Esophagus muscularis mucosa (tissue), 3 donors: ENCODE data around the gene COPZ1.

ENCODE experiments used
- CTCF ChIP-seq, 3 experiments: fragments of 200-600 bp in 2 of 3; fragments of 450-650 bp in 1 of 3; sonication (generic) in 2 of 3; IDR thresholded peaks; one replicate each; pipeline ENCODE4 v1.5.1; 2017 to 2019; ENCODE audit warnings: antibody characterized with exemption in 3 of 3, mild to moderate bottlenecking in 2 of 3, moderate library complexity in 1 of 3
- POLR2AphosphoS5 ChIP-seq, 2 donors: sonication (generic); formaldehyde crosslinking; IDR thresholded peaks; one replicate each; pipeline ENCODE4 v1.6.1; 2017; ENCODE audit warnings: antibody characterized with exemption in 2 of 2

GRCh38 chr12:54390176-54390667, 65.3 kb downstream of the COPZ1 start:
- TF ChIP-seq POLR2AphosphoS5 (IDR thresholded peaks at IDR 0.05), result no peak
- TF ChIP-seq CTCF (IDR thresholded peaks at IDR 0.05), result no peak
